AG04450 (cell line): ENCODE measurements around the gene ACKR1. TPM values are rescaled to one million over a fixed set of nuclear protein-coding genes. Genes with fewer than 3 reads are reported as not detected.

Experiments used
- CTCF ChIA-PET: fragments of 300-600, 350-600 bp; formaldehyde crosslinking; extraction: SDS; loops from one replicate; lab custom pipeline; 2022; ENCODE audit warnings: antibody characterized with exemption, inconsistent platforms; lab: Charles Lee
- POLR2A ChIA-PET: fragments of 350-600 bp; formaldehyde crosslinking; extraction: SDS; loops from one replicate; lab custom pipeline; 2021; ENCODE audit warnings: antibody characterized with exemption, inconsistent platforms; lab: Yijun Ruan, JAX
- DNase-seq: peaks from one replicate; pipeline ENCODE4 v3.0.0-alpha.2; 2011; ENCODE audit warnings: low read depth, low spot score
- H3K27ac ChIP-seq: one replicate; pipeline ENCODE4 v1.5.1; 2012; ENCODE audit warnings: low read depth, low read length, control low read depth
- H3K27me3 ChIP-seq: one replicate; pipeline ENCODE4 v1.6.0; 2012; ENCODE audit warnings: low read length; ENCODE audit not compliant: control insufficient read depth, insufficient read depth
- H3K4me3 ChIP-seq: 2 replicates; pipeline ENCODE4 v1.5.1; 2011; ENCODE audit warnings: mild to moderate bottlenecking, low read depth, low read length, control low read depth
- H3K9me3 ChIP-seq: 2 replicates; pipeline ENCODE4 v1.5.1; 2012; ENCODE audit warnings: low read length; ENCODE audit not compliant: control insufficient read depth, insufficient read depth
- CTCF ChIP-seq: IDR thresholded peaks from 2 replicates; pipeline ENCODE4 v1.5.1; 2011; ENCODE audit warnings: low read depth, low read length, control low read depth, inconsistent platforms
- polyA minus RNA-seq: library from RNA; depleted of rRNA, polyadenylated mRNA; stranded (reverse); fragments of >200 nt; gene quantifications from 2 replicates; pipeline ENCODE4 v1.2.3, GENCODE V29; 2011; rRNA and poly(A)+ RNA removed
- polyA plus RNA-seq: library from polyadenylated mRNA; depleted of rRNA; stranded (reverse); fragments of >200 nt; gene quantifications from 2 replicates; pipeline ENCODE4 v1.2.3, GENCODE V29; 2011; rRNA removed

ACKR1 gene
- not detected in 2 replicates for polyA plus RNA-seq
- not detected in 2 replicates for polyA minus RNA-seq

- DNase-seq, result no peak
- ChIA-PET CTCF (interaction anchor here (0.6 to 1.3 kb wide), 3 partner anchors 10 to 74 kb away, joined by 3 to 5 read pairs (median 4); no protein-coding TSS in a partner anchor), POLR2A (no interaction called here)
- Histone ChIP-seq H3K27me3 (peaks cover 4% of the 10 kb centered on the region), H3K4me3 (no peak within 1 kb of the TSS), H3K9me3 (no peaks in the 10 kb centered on the region), H3K27ac (no peak within 1 kb of the TSS)
- no peak for TF ChIP-seq CTCF
Observed at GRCh38 chr1:159204161-159205141, at the start of gene ACKR1. Gene ACKR1, plus strand, starts transcription at chr1:159204875. Its CDS starts 85 bp downstream, at chr1:159204960.

GRCh38 chr1:159161001-159161718 lies 43.5 kb upstream of the ACKR1 start:
- peak; percentile 99 for TF ChIP-seq CTCF
- peak; percentile 56 for DNase-seq
- Histone ChIP-seq H3K27ac (no peak overlapping the region), H3K9me3 (no peaks in the 10 kb centered on the region), H3K4me3 (no peak overlapping the region), H3K27me3 (no peaks in the 10 kb centered on the region)
- ChIA-PET CTCF (interaction anchor here (0.6 to 3.2 kb wide), 14 partner anchors 11 to 846 kb away, joined by 3 to 33 read pairs (median 5); no protein-coding TSS in a partner anchor), POLR2A (interaction anchor here (0.5 kb wide), 1 partner anchor 76 kb away, joined by 4 read pairs; no protein-coding TSS in a partner anchor)

GRCh38 chr1:159161719-159162026 lies 43.0 kb upstream of the ACKR1 start:
- no peak for TF ChIP-seq CTCF
- no peaks in the 10 kb centered on the region for H3K9me3 ChIP-seq
- no peak overlapping the region for H3K4me3 ChIP-seq
- POLR2A ChIA-PET, result no interaction called here
- CTCF ChIA-PET, result interaction anchor here (0.6 to 3.2 kb wide), 13 partner anchors 12 to 1764 kb away, joined by 3 to 33 read pairs (median 5); no protein-coding TSS in a partner anchor
- H3K27ac ChIP-seq, result no peak overlapping the region
- no peaks in the 10 kb centered on the region for H3K27me3 ChIP-seq
- no peak for DNase-seq

- DNase-seq, result no peak
- Histone ChIP-seq H3K4me3 (no peak overlapping the region), H3K27ac (no peak overlapping the region), H3K27me3 (no peaks in the 10 kb centered on the region), H3K9me3 (no peaks in the 10 kb centered on the region)
- TF ChIP-seq CTCF, result no peak
- POLR2A ChIA-PET, result no interaction called here
- CTCF ChIA-PET, result interaction anchor here (0.8 to 3.2 kb wide), 8 partner anchors 30 to 845 kb away, joined by 3 to 33 read pairs (median 6); no protein-coding TSS in a partner anchor
Observed at GRCh38 chr1:159162516-159163265, 42.0 kb upstream of the ACKR1 start.
